Kidney (tissue), 14 donors: ENCODE data around the gene MDGA2. TPM values are rescaled to one million over a fixed set of nuclear protein-coding genes. Genes with fewer than 3 reads are reported as not detected.

ENCODE experiments used
- DNase-seq, 5 donors: peaks; one replicate each; pipeline ENCODE4 v3.0.0-alpha.2; 2013 to 2020
- FAIRE-seq: peaks from 2 replicates; lab custom pipeline; 2012; peaks lifted over from hg19 to GRCh38; lab: Jason Lieb, UNC
- H3K27ac ChIP-seq, 2 donors: one replicate each; pipeline ENCODE4 v1.7.0; 2013; ENCODE audit warnings: low read depth in 2 of 2, low read length in 2 of 2, inconsistent platforms in 1 of 2
- H3K27me3 ChIP-seq: one replicate; pipeline ENCODE4 v1.7.1; 2013; ENCODE audit warnings: low read length, inconsistent platforms; ENCODE audit not compliant: control insufficient read depth, insufficient read depth
- H3K36me3 ChIP-seq, 3 donors: one replicate each; pipeline versions ENCODE4 v1.7.0 to v1.7.1; 2013; ENCODE audit warnings: low read length in 3 of 3, control low read depth in 1 of 3, inconsistent platforms in 1 of 3; ENCODE audit not compliant: insufficient read depth in 3 of 3, control insufficient read depth in 2 of 3
- H3K4me1 ChIP-seq, 3 donors: one replicate each; pipeline versions ENCODE4 v1.7.0 to v1.7.1; 2013; ENCODE audit warnings: low read length in 3 of 3, inconsistent platforms in 1 of 3, low read depth in 1 of 3; ENCODE audit not compliant: control insufficient read depth in 2 of 3, insufficient read depth in 2 of 3
- H3K4me3 ChIP-seq, 3 donors: one replicate each; pipeline versions ENCODE4 v1.7.0 to v1.8.1; 2013; ENCODE audit warnings: low read length in 3 of 3, control low read depth in 1 of 3, inconsistent platforms in 1 of 3
- H3K9ac ChIP-seq, 3 donors: one replicate each; pipeline versions ENCODE4 v1.7.0 to v1.7.1; 2013; ENCODE audit warnings: low read length in 3 of 3, control low read depth in 1 of 3, inconsistent platforms in 1 of 3
- H3K9me3 ChIP-seq, 3 donors: one replicate each; pipeline versions ENCODE4 v1.7.0 to v1.7.1; 2013; ENCODE audit warnings: low read length in 3 of 3, control low read depth in 1 of 3, inconsistent platforms in 1 of 3; ENCODE audit not compliant: control insufficient read depth in 2 of 3, insufficient read depth in 1 of 3
- intact Hi-C: fragments of 100-400 bp; cut with DNase I; formaldehyde crosslinking; loops from one replicate; pipeline ENCODE4 v1.11.1; 2022
- polyA plus RNA-seq: library from polyadenylated mRNA; stranded (reverse); fragments of 350-450 nt; fragmentation: Illumina TruSeq; extraction: RNeasy Lipid Tissue Mini Kit (QIAGEN cat#74804); gene quantifications from one replicate; pipeline ENCODE4 v1.2.3, GENCODE V29; 2014; ENCODE audit warnings: low read depth, low replicate concordance; ENCODE audit not compliant: insufficient read depth
- total RNA-seq: library from RNA; stranded (reverse); fragmentation: NEBNext Ultra II Directional; extraction: Animal tissue kit (Norgen Biotek cat#: 25700); gene quantifications from one replicate; pipeline ENCODE4 v1.2.1, GENCODE V29; 2021
- TF ChIP-seq, protein P1 (sequence below): IDR thresholded peaks from 3 replicates; pipeline ENCODE4 v1.5.1; 2012; ENCODE audit warnings: mild to moderate bottlenecking, moderate library complexity, borderline replicate concordance; ENCODE audit not compliant: insufficient read depth; ENCODE audit errors: extremely low read depth
- donor health status: control.
- donor health status: control.
- donor health status: control.
- donor health status: control.
- donor health status: control.
- donor health status: DM: yes; HTN: yes; CAD: no.
- donor health status: Normal renal cell carcinoma (clear cell type).

MDGA2 gene
- total and polyA plus RNA-seq, 2 donors from 2014 or later, result 0.41 TPM; not detected in 1

DNA sequence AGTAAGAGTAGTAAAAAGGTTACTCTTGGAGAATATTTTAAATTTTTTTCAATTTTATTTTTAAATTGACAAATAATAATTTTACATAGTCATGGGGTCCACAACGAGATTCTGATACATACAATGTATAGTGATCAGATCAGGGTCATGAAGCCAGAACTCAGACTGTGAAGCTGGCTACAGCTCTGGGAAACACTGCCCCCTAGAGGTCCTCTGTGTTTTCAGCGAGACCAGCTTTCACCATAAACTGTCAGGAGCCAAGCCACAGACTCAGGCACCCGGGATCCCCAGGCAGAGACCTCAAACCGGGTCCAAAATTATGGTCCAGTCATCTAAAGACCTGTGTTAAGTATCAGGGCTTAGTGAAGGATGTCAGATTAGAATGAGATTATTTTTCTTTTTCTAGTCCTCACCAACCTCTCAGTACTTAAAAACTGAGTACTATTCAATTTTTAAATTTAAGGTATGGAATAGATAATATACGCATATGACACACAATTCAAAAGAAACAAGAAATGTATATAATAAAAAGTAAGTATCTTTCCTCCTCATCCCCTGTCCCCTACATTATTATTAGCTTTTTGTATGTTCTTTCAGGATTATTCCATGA, 397.1 kb downstream of the MDGA2 start:
- FAIRE-seq (peak; percentile 23), DNase-seq (peak; percentile 50 to 58 (median 51))
- Histone ChIP-seq H3K4me3 (no peak overlapping the region), H3K9me3 (no peaks in the 10 kb centered on the region), H3K27ac (no peak overlapping the region), H3K36me3 (no peaks in the 10 kb centered on the region), H3K4me1 (no peaks in the 10 kb centered on the region), H3K9ac (no peak overlapping the region), H3K27me3 (no peaks in the 10 kb centered on the region)
- TF ChIP-seq, protein P1, sequence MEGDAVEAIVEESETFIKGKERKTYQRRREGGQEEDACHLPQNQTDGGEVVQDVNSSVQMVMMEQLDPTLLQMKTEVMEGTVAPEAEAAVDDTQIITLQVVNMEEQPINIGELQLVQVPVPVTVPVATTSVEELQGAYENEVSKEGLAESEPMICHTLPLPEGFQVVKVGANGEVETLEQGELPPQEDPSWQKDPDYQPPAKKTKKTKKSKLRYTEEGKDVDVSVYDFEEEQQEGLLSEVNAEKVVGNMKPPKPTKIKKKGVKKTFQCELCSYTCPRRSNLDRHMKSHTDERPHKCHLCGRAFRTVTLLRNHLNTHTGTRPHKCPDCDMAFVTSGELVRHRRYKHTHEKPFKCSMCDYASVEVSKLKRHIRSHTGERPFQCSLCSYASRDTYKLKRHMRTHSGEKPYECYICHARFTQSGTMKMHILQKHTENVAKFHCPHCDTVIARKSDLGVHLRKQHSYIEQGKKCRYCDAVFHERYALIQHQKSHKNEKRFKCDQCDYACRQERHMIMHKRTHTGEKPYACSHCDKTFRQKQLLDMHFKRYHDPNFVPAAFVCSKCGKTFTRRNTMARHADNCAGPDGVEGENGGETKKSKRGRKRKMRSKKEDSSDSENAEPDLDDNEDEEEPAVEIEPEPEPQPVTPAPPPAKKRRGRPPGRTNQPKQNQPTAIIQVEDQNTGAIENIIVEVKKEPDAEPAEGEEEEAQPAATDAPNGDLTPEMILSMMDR, result peak; percentile 71
- intact Hi-C loops, result no loop called here

DNA sequence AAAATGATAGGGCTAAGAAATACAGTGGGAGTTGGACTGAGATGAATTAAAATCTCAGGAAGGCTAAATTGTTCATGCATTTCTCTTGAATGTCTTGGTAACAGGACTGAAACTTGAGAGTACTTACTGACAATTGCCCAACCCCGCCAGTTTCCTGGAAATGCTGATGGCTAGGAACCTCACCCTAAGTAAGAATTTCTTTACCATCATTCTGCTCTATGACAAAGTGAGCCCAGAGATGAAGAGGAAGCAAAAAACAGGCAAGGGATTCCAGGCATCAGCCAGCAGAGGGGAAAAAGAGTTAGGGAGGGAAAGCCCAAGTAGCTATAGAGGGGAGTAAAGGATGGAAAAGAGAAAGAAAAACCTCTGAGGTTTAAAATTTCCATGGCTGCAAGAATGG, 397.7 kb downstream of the MDGA2 start:
- intact Hi-C loops, result no loop called here
- Histone ChIP-seq H3K4me1 (no peaks in the 10 kb centered on the region), H3K27ac (no peak overlapping the region), H3K4me3 (no peak overlapping the region), H3K36me3 (no peaks in the 10 kb centered on the region), H3K9ac (no peak overlapping the region), H3K9me3 (no peaks in the 10 kb centered on the region), H3K27me3 (no peaks in the 10 kb centered on the region)
- peak in 2 of 5 donors; percentile 3 to 7 for DNase-seq
- TF ChIP-seq, protein P1, result no peak
- FAIRE-seq, result no peak

- Histone ChIP-seq H3K9me3 (no peaks in the 10 kb centered on the region), H3K4me3 (no peak overlapping the region), H3K27me3 (no peaks in the 10 kb centered on the region), H3K27ac (no peak overlapping the region), H3K36me3 (no peaks in the 10 kb centered on the region), H3K4me1 (no peaks in the 10 kb centered on the region), H3K9ac (no peak overlapping the region)
- FAIRE-seq (no peak), DNase-seq (no peak)
- TF ChIP-seq, protein P1, result no peak
- intact Hi-C loops, result no loop called here
These were observed 398.5 kb downstream of the MDGA2 start for GRCh38 chr14:47276931-47277330.

GRCh38 chr14:47273939-47274338, 401.5 kb downstream of the MDGA2 start:
- no peaks in the 10 kb centered on the region for H3K36me3 ChIP-seq
- no peaks in the 10 kb centered on the region for H3K9me3 ChIP-seq
- H3K27ac ChIP-seq, result no peak overlapping the region
- H3K4me3 ChIP-seq, result no peak overlapping the region
- DNase-seq (no peak), FAIRE-seq (no peak)
- H3K4me1 ChIP-seq, result no peaks in the 10 kb centered on the region
- H3K27me3 ChIP-seq, result no peaks in the 10 kb centered on the region
- no peak overlapping the region for H3K9ac ChIP-seq
- TF ChIP-seq, protein P1, result no peak
- intact Hi-C loops, result no loop called here
